Measurements from ENCODE around the gene INF2. TPM values are rescaled to one million over a fixed set of nuclear protein-coding genes. Genes with fewer than 3 reads are reported as not detected.

Gene INF2
- total RNA-seq (10 to 100 TPM; 22.5 to 40.1 (median 27.7) TPM), polyA plus RNA-seq (10 to 100 TPM; 27.0 to 73.8 TPM)
- long read RNA-seq, donor 1, partial matches to known transcripts = 30 of 38 reads
- long read RNA-seq, donor 1, other reads (novel, unspliced or antisense) = 5 of 38 reads
- long read RNA-seq, donor 2, partial matches to known transcripts = 27 of 46 reads
- long read RNA-seq, donor 2, other reads (novel, unspliced or antisense) = 16 of 46 reads
- long read RNA-seq, donor 3, transcript INF2-204 (5 exons, 1,689 nt) = major isoform, 11 of 29 reads
- long read RNA-seq, donor 3, partial matches to known transcripts = 15 of 29 reads
- long read RNA-seq, donor 3, other reads (novel, unspliced or antisense) = 3 of 29 reads

GRCh38 chr14:104689109-104689880 lies at the start of gene INF2:
TSS of gene INF2 (plus strand) at chr14:104689618. CDS start at chr14:104701366, 11,748 bp downstream.
- H3K4me3 ChIP-seq = peak within 1 kb of the TSS; percentile 84 to 99 (median 94)
- intact Hi-C loops (cut with DNase I) = loop anchor here in 1 of 10 donors (5.0 kb wide), 1 partner anchor 37 kb away; no protein-coding TSS in a partner anchor
- ATAC-seq (peak; percentile 64 to 86 (median 72)), DNase-seq (peak; percentile 60 to 75)
- TF ChIP-seq CTCF (IDR thresholded peaks at IDR 0.05) = peak in 3 of 9 donors; percentile 7 to 21 (median 20)
- peak within 1 kb of the TSS; percentile 58 to 94 (median 90) for H3K27ac ChIP-seq
- H3K4me1 ChIP-seq = peaks cover 36 to 74% (median 63%) of the 10 kb centered on the region in 9 donors
- WGBS, 2 donors = 0 to 2% methylated on average over 45 to 72 of the region's 76 CpGs
- no peaks in the 10 kb centered on the region for H3K27me3 ChIP-seq
- H3K36me3 ChIP-seq = peaks cover 0 to 12% (median 0%) of the 10 kb centered on the region in 9 donors
- H3K9me3 ChIP-seq = no peaks in the 10 kb centered on the region

DNA sequence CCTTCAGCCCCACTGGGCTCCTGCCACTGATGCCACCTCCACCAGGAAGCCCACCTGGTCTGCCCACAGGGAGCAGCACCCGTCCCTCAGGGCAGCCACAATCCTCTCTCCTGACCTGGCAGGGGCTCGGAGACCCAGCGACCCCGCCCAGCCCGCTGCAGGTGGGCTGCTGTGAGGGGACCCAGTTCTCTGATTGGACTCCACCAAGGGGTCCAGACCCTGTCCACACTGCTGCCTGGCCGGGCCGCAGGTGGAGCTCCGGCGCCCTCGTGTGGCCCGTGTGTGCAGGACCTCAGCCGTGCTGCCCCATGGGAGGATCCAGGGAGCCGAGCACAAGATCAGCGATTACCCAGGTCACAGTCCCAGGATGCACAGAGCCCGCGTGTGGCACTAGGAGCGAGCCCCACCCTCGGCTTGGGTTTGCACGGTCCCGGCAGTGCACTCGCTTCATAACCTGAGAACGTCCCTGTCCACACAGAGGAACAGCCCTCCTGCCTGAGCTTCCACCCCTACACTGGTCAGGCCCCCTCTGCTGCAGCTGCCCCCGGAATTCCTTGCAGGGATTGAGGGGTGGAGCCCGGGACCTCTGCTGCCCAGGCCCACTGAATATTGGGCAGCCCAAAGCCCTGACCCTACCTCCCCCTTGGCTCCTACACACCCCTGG lies 49.4 kb upstream of the INF2 start:
- ATAC-seq = peak; percentile 77 to 95 (median 86)
- WGBS, 2 donors = 7% methylated on average over 24 of the region's 24 CpGs
- Histone ChIP-seq H3K36me3 (no peaks in the 10 kb centered on the region), H3K4me1 (peaks cover 0 to 16% (median 4%) of the 10 kb centered on the region in 9 donors), H3K4me3 (no peak overlapping the region), H3K27ac (no peak overlapping the region), H3K27me3 (peaks cover 0 to 46% (median 20%) of the 10 kb centered on the region in 7 donors), H3K9me3 (peaks cover 0 to 4% (median 0%) of the 10 kb centered on the region in 11 donors)
- peak; percentile 75 to 94 (median 92) for TF ChIP-seq CTCF (IDR thresholded peaks at IDR 0.05)
- peak; percentile 48 to 62 for DNase-seq
- intact Hi-C loops (cut with DNase I) = loop anchor here (1.0 to 10.0 kb wide), 11 partner anchors 75 to 565 kb away; partner anchors contain the start of gene KIF26A (in 5 of the 10)

DNA sequence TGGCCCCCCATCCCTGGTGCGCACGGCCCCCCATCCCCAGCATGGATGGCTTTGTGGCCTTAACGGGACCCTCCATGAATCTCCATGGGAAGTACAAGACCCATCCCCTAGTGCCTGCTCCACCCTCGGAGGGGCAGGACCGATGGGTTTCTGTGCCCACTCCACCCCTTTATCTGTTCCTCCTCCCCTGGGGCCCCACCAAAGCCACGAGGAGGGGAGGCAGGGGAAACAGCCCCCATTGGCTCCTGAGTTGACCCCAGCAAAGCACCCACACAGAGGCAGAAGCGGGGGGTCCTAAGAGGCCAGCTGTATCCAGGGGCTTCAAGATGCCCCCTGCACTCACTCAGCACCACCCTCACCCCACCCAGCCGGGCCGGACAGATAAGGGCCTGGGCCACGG lies 48.7 kb upstream of the INF2 start:
- TF ChIP-seq CTCF (IDR thresholded peaks at IDR 0.05) = no peak
- peaks cover 0 to 11% (median 4%) of the 10 kb centered on the region in 11 donors for H3K9me3 ChIP-seq
- H3K27ac ChIP-seq = no peak overlapping the region
- 75 to 82% methylated on average over 10 of the region's 10 CpGs for WGBS, 2 donors
- intact Hi-C loops (cut with DNase I) = loop anchor here in 4 of 10 donors (1.0 to 5.0 kb wide), 4 partner anchors 503 to 563 kb away; partner anchors contain the start of gene KIF26A (in 2 of the 4)
- no peak for ATAC-seq
- peaks cover 0 to 19% (median 4%) of the 10 kb centered on the region in 9 donors for H3K4me1 ChIP-seq
- no peak overlapping the region for H3K4me3 ChIP-seq
- DNase-seq = no peak
- H3K36me3 ChIP-seq = no peaks in the 10 kb centered on the region
- peaks cover 0 to 39% (median 18%) of the 10 kb centered on the region in 7 donors for H3K27me3 ChIP-seq
